GM12878 (cell line): Measurements from ENCODE around the gene TREML2. TPM values are rescaled to one million over a fixed set of nuclear protein-coding genes. Genes with fewer than 3 reads are reported as not detected.

Source experiments
- ATAC-seq: fragments of 200-7000 bp; cut with Tn5 transposase; 3 replicates; pipeline ENCODE4 v1.9.1; 2020; ENCODE audit warnings: mild to moderate bottlenecking, moderate library complexity
- BruUV-seq: library from RNA; stranded (reverse); fragments of 400-500 nt; replicated peaks from 2 replicates; lab custom pipeline; 2021; lab: Mats Ljungman, UMichigan
- CTCF ChIA-PET: fragments of 300-600 bp; sonication (Branson Sonifier 250); formaldehyde crosslinking; extraction: SDS; loops from one replicate; lab custom pipeline; 2021; ENCODE audit warnings: inconsistent platforms; lab: Yijun Ruan, JAX
- POLR2A ChIA-PET: fragments of 350-600 bp; formaldehyde crosslinking; extraction: SDS; loops from one replicate; lab custom pipeline; 2021; ENCODE audit warnings: inconsistent platforms; lab: Charles Lee
- RAD21 ChIA-PET: fragments of 300-600 bp; sonication (Branson Sonifier 250); formaldehyde crosslinking; loops from one replicate; lab custom pipeline; 2023; ENCODE audit warnings: antibody characterized with exemption; ENCODE audit not compliant: unreplicated experiment; lab: Charles Lee
- SMC1A ChIA-PET: fragments of 300-600 bp; sonication (Branson Sonifier 250); formaldehyde crosslinking; loops from one replicate; lab custom pipeline; 2023; ENCODE audit not compliant: unreplicated experiment, uncharacterized antibody; lab: Charles Lee
- DNase-seq: peaks from one replicate; pipeline ENCODE4 v3.0.0-alpha.2; 2011; ENCODE audit warnings: low read depth, low spot score
- FAIRE-seq: peaks from 3 replicates; lab custom pipeline; 2011; peaks lifted over from hg19 to GRCh38; lab: Jason Lieb, UNC
- H2AFZ ChIP-seq: 2 replicates; pipeline ENCODE4 v1.6.0; 2011; ENCODE audit warnings: low read depth, low read length, control low read depth; ENCODE audit not compliant: control insufficient read depth
- H3K27ac ChIP-seq: 2 replicates; pipeline ENCODE4 v1.5.1; 2011; ENCODE audit warnings: control low read depth; ENCODE audit not compliant: control insufficient read depth, insufficient read depth
- H3K27me3 ChIP-seq, 2 experiments: replicated peaks in 1 of 2; 2 replicates each; pipeline versions ENCODE4 v1.6.0 to v1.6.1; 2011; ENCODE audit warnings: low read length in 1 of 2; ENCODE audit not compliant: control insufficient read depth in 2 of 2, insufficient read depth in 2 of 2
- H3K36me3 ChIP-seq, 2 experiments: 2 replicates each; pipeline ENCODE4 v1.5.1; 2011; ENCODE audit warnings: low read length in 1 of 2; ENCODE audit not compliant: control insufficient read depth in 2 of 2, insufficient read depth in 2 of 2
- H3K4me1 ChIP-seq: 2 replicates; pipeline ENCODE4 v1.6.1; 2011; ENCODE audit warnings: mild to moderate bottlenecking, low read length, moderate library complexity, mixed read lengths; ENCODE audit not compliant: control insufficient read depth, insufficient read depth
- H3K4me2 ChIP-seq: 2 replicates; pipeline ENCODE4 v1.6.0; 2011; ENCODE audit warnings: control low read depth; ENCODE audit not compliant: control insufficient read depth, insufficient read depth
- H3K4me3 ChIP-seq: fragments of 200-600 bp; sonication (generic); 2 replicates; pipeline ENCODE4 v1.5.1; 2016
- H3K79me2 ChIP-seq: 2 replicates; pipeline ENCODE4 v1.6.0; 2011; ENCODE audit warnings: low read length; ENCODE audit not compliant: control insufficient read depth, insufficient read depth
- H3K9ac ChIP-seq: 2 replicates; pipeline ENCODE4 v1.8.0; 2011; ENCODE audit warnings: low read length, control low read depth, mixed read lengths; ENCODE audit not compliant: control insufficient read depth, insufficient read depth
- H3K9me3 ChIP-seq: replicated peaks from 3 replicates; pipeline ENCODE4 v1.5.1; 2011; ENCODE audit warnings: mild to moderate bottlenecking, low read length; ENCODE audit not compliant: control insufficient read depth, insufficient read depth
- H4K20me1 ChIP-seq: 2 replicates; pipeline ENCODE4 v1.6.0; 2011; ENCODE audit not compliant: control insufficient read depth, insufficient read depth
- ASH2L ChIP-seq: fragments of 300-600, 200-600 bp; sonication (generic); IDR thresholded peaks from 2 replicates; pipeline ENCODE4 v1.6.1; 2017; ENCODE audit warnings: low read depth, mild to moderate bottlenecking, borderline replicate concordance
- ATF7 ChIP-seq: fragments of 450-650 bp; IDR thresholded peaks from 2 replicates; pipeline ENCODE4 v1.6.1; 2016; ENCODE audit warnings: low read depth, mild to moderate bottlenecking
- CBFB ChIP-seq: IDR thresholded peaks from 2 replicates; pipeline ENCODE4 v1.6.1; 2016; ENCODE audit warnings: antibody characterized with exemption, low read depth
- CTCF ChIP-seq, 3 experiments: IDR thresholded peaks in 2 of 3; conservative IDR thresholded peaks in 1 of 3; 2 replicates each; pipeline ENCODE4 v1.5.1; 2011; ENCODE audit warnings: low read depth in 3 of 3, low read length in 3 of 3, mild to moderate bottlenecking in 3 of 3, control low read depth in 2 of 3, moderate library complexity in 2 of 3, inconsistent platforms in 1 of 3, mixed read lengths in 1 of 3; ENCODE audit not compliant: control insufficient read depth in 2 of 3, insufficient read depth in 1 of 3; ENCODE audit errors: extremely low read depth in 1 of 3
- E4F1 ChIP-seq: fragments of 450-650 bp; IDR thresholded peaks from 2 replicates; pipeline ENCODE4 v1.6.1; 2018; ENCODE audit warnings: borderline replicate concordance, mild to moderate bottlenecking; ENCODE audit not compliant: partially characterized antibody
- EED ChIP-seq: sonication (generic); IDR thresholded peaks from 2 replicates; pipeline ENCODE4 v1.6.1; 2016; ENCODE audit warnings: antibody characterized with exemption, low read depth
- IKZF1 ChIP-seq: fragments of 450-650 bp; conservative IDR thresholded peaks from 2 replicates; pipeline ENCODE4 v1.6.1; 2017; ENCODE audit warnings: antibody characterized with exemption, mild to moderate bottlenecking
- KDM1A ChIP-seq: fragments of 200-600 bp; sonication (generic); IDR thresholded peaks from 2 replicates; pipeline ENCODE4 v1.6.1; 2016; ENCODE audit warnings: borderline replicate concordance
- MTA3 ChIP-seq: IDR thresholded peaks from 2 replicates; pipeline ENCODE4 v1.6.1; 2012; ENCODE audit warnings: low read length, inconsistent platforms, borderline replicate concordance
- NBN ChIP-seq: fragments of 450-650 bp; IDR thresholded peaks from 2 replicates; pipeline ENCODE4 v1.6.1; 2016
- PRDM15 ChIP-seq: fragments of 450-650 bp; formaldehyde crosslinking; IDR thresholded peaks from 2 replicates; pipeline ENCODE4 v1.4.0; 2020; ENCODE audit warnings: mild to moderate bottlenecking, moderate library complexity
- STAT1 ChIP-seq: fragments of 450-650 bp; conservative IDR thresholded peaks from 2 replicates; pipeline ENCODE4 v1.6.1; 2014; ENCODE audit warnings: antibody characterized with exemption, mild to moderate bottlenecking
- SUPT20H ChIP-seq: IDR thresholded peaks from 2 replicates; pipeline ENCODE4 v1.6.1; 2011; ENCODE audit warnings: low read depth, mild to moderate bottlenecking, low read length, moderate library complexity, borderline replicate concordance; ENCODE audit not compliant: control insufficient read depth
- TBL1XR1 ChIP-seq: IDR thresholded peaks from 2 replicates; pipeline ENCODE4 v1.6.1; 2012; ENCODE audit warnings: low read depth, low read length, improper control_type of control experiment
- ZNF217 ChIP-seq: fragments of 450-650 bp; IDR thresholded peaks from 2 replicates; pipeline ENCODE4 v1.6.1; 2017; ENCODE audit warnings: antibody characterized with exemption, mild to moderate bottlenecking
- WGBS: methylation state at CpG from one replicate; pipeline ENCODE4 v1.1.6; 2016; ENCODE audit warnings: low lambda C conversion rate; ENCODE audit not compliant: insufficient replicate concordance, insufficient coverage; ENCODE audit errors: missing lambda C conversion rate; 5-methylcytosine and 5-hydroxymethylcytosine counted together
- in situ Hi-C: fragments of 300-500 bp; cut with MboI; formaldehyde crosslinking; loops from 9 replicates; pipeline ENCODE4 v1.14.3; 2018; ENCODE audit warnings: mixed read lengths
- intact Hi-C: fragments of 100-400 bp; cut with micrococcal nuclease; formaldehyde crosslinking; loops from one replicate; pipeline ENCODE4 v1.14.2; 2022; ENCODE audit not compliant: unreplicated experiment
- polyA plus RNA-seq, 11 experiments: library from polyadenylated mRNA; depleted of rRNA in 4 of 11; unstranded in 6 of 11; stranded (reverse) in 5 of 11; fragments of >200 nt; fragmentation: Nextera tagmentation in 4 of 11; fragmentation: Illumina TruSeq in 1 of 11; extraction: Ambion mirVana in 4 of 11; extraction: Trizol in 1 of 11; gene quantifications; 1 replicate in 1 of 11; 2 replicates in 10 of 11; pipeline versions ENCODE4 v1.2.1 to v1.2.3, GENCODE V29; 2011 to 2016; ENCODE audit warnings: inconsistent platforms in 2 of 11, missing spikeins in 2 of 11, low read depth in 1 of 11
- total RNA-seq, 4 experiments: library from RNA; depleted of rRNA in 3 of 4; stranded (reverse); fragments of >200 nt in 3 of 4; fragmentation: Illumina TruSeq in 1 of 4; extraction: Trizol in 1 of 4; gene quantifications; 2 replicates each; pipeline versions ENCODE4 v1.2.1 to v1.2.3, GENCODE V29; 2013 to 2021

The TREML2 gene
- total and polyA plus RNA-seq, 10 of the 15 experiments (the other 5 are each of a cell fraction or from before 2014, with no cell fraction given), result 0.49 to 9.1 (median 7.3) TPM

- Histone ChIP-seq H3K9me3 (no peaks in the 10 kb centered on the region), H3K79me2 (peaks cover 2% of the 10 kb centered on the region; the same call in 1 of the 2 replicates), H3K4me1 (peaks cover 32% of the 10 kb centered on the region), H3K9ac (peak overlapping the region; percentile 76), H3K36me3 (no peaks in the 10 kb centered on the region; a peak in 1 of 4 replicates), H3K27ac (peak overlapping the region; percentile 94), H3K4me3 (peak overlapping the region; percentile 37), H4K20me1 (no peaks in the 10 kb centered on the region), H3K4me2 (peak overlapping the region; percentile 82), H2AFZ (peak overlapping the region; percentile 81; the same call in 1 of the 2 replicates), H3K27me3 (no peaks in the 10 kb centered on the region)
- 0% methylated on average over 1 of the region's 1 CpG for WGBS
- FAIRE-seq (peak; percentile 59), ATAC-seq (peak; percentile 77), DNase-seq (peak; percentile 55)
- ChIA-PET CTCF (interaction anchor here (0.7 to 3.2 kb wide), 10 partner anchors 10 to 135 kb away, joined by 3 to 26 read pairs (median 4); partner anchors contain the start of gene NCR2), POLR2A (interaction anchor here (1.0 to 2.2 kb wide), 6 partner anchors 13 to 133 kb away, joined by 3 to 11 read pairs (median 3); partner anchors contain the start of genes NFYA and OARD1), SMC1A (interaction anchor here (0.6 to 3.5 kb wide), 11 partner anchors 17 to 1640 kb away, joined by 3 to 27 read pairs (median 6); no protein-coding TSS in a partner anchor), RAD21 (interaction anchor here (1.0 to 3.2 kb wide), 8 partner anchors 17 to 134 kb away, joined by 4 to 30 read pairs (median 5); partner anchors contain the start of gene TREM1)
- intact Hi-C loops (no loop called here), in situ Hi-C loops (no loop called here)
- BruUV-seq, result no TSS peak
- TF ChIP-seq MTA3 (no peak), SUPT20H (no peak), ATF7 (peak; percentile 12; the same call in 1 of the 2 replicates), IKZF1 (peak; percentile 50; the same call in 1 of the 2 replicates), EED (no peak; the same call in 1 of the 2 replicates), ZNF217 (no peak; the same call in 1 of the 2 replicates), CTCF (IDR thresholded peaks at IDR 0.05 in 2 of 3, conservative IDR thresholded peaks at IDR 0.05 in 1 of 3; ENCODE audit: control insufficient read depth in 2 of 3, extremely low read depth in 1 of 3, insufficient read depth in 1 of 3, low read depth in 3 of 3, low read length in 3 of 3) (no peak), E4F1 (no peak), PRDM15 (CRISPR knock-in tag) (no peak), ASH2L (no peak), TBL1XR1 (no peak), CBFB (no peak), STAT1 (no peak), NBN (no peak), KDM1A (no peak)
Measured at GRCh38 chr6:41199552-41200246, 1.2 kb downstream of the TREML2 start.
